ENCODE measurements around the gene TSPYL1. TPM values are rescaled to one million over a fixed set of nuclear protein-coding genes. Genes with fewer than 3 reads are reported as not detected.
"Not testable (repeated sequence)": the region's sequence is repeated elsewhere in the genome, so short reads cannot be mapped to it uniquely, and the experiment has no call there.

TSPYL1 gene
- total RNA-seq, 1 donor from 2014 or later: 71.8 TPM

- DNase-seq (ENCODE audit: low spot score): no peak
- ATAC-seq: peak; percentile 57
- intact Hi-C loops (cut with DNase I): no loop called here
These were observed 21.4 kb upstream of the TSPYL1 start for GRCh38 chr6:116301104-116301503.

- intact Hi-C loops (cut with DNase I): no loop called here
These were observed 20.8 kb upstream of the TSPYL1 start for GRCh38 chr6:116300566-116300965.

GRCh38 chr6:116298973-116299372 is 19.2 kb upstream of the TSPYL1 start:
- DNase-seq (ENCODE audit: low spot score) (no peak), ATAC-seq (no peak)
- intact Hi-C loops (cut with DNase I): no loop called here

More at GRCh38 chr6:116300566-116300965, 20.8 kb upstream of the TSPYL1 start:
- ATAC-seq: no peak
- DNase-seq (ENCODE audit: low spot score): no peak

- intact Hi-C loops (cut with DNase I): no loop called here
These were observed 18.5 kb upstream of the TSPYL1 start for GRCh38 chr6:116298273-116298672.

GRCh38 chr6:116292553-116292952 is 12.8 kb upstream of the TSPYL1 start:
- intact Hi-C loops (cut with DNase I): no loop called here
- DNase-seq (ENCODE audit: low spot score) (no peak), ATAC-seq (no peak)

More at GRCh38 chr6:116298273-116298672, 18.5 kb upstream of the TSPYL1 start:
- no peak for ATAC-seq
- DNase-seq (ENCODE audit: low spot score): no peak

- intact Hi-C loops (cut with DNase I): no loop called here
- DNase-seq (ENCODE audit: low spot score) (no peak), ATAC-seq (no peak)
These were observed 12.1 kb upstream of the TSPYL1 start for GRCh38 chr6:116291701-116292396.

- ATAC-seq (no peak), DNase-seq (ENCODE audit: low spot score) (no peak)
- intact Hi-C loops (cut with DNase I): no loop called here
These were observed 11.1 kb upstream of the TSPYL1 start for GRCh38 chr6:116290799-116291198.

- ATAC-seq: no peak
- DNase-seq (ENCODE audit: low spot score): no peak
- intact Hi-C loops (cut with DNase I): no loop called here
These were observed 10.1 kb upstream of the TSPYL1 start for GRCh38 chr6:116289876-116290275.

- intact Hi-C loops (cut with DNase I): no loop called here
- ATAC-seq: peak; percentile 79
- DNase-seq (ENCODE audit: low spot score): no peak
These were observed 8.1 kb upstream of the TSPYL1 start for GRCh38 chr6:116287689-116288282.

GRCh38 chr6:116286773-116287358 is 7.1 kb upstream of the TSPYL1 start:
- ATAC-seq (no peak), DNase-seq (ENCODE audit: low spot score) (no peak)
- intact Hi-C loops (cut with DNase I): no loop called here

GRCh38 chr6:116284984-116285383 is 5.3 kb upstream of the TSPYL1 start:
- DNase-seq (ENCODE audit: low spot score); intact Hi-C loops (cut with DNase I); ATAC-seq: not testable (repeated sequence)

- intact Hi-C loops (cut with DNase I): no loop called here
- no peak for DNase-seq (ENCODE audit: low spot score)
- no peak for ATAC-seq
These were observed 3.5 kb upstream of the TSPYL1 start for GRCh38 chr6:116283191-116283590.

- ATAC-seq: no peak
- intact Hi-C loops (cut with DNase I): no loop called here
- DNase-seq (ENCODE audit: low spot score): no peak
These were observed 3.0 kb upstream of the TSPYL1 start for GRCh38 chr6:116282698-116283097.

GRCh38 chr6:116280933-116281316 is 1.2 kb upstream of the TSPYL1 start:
- no peak for DNase-seq (ENCODE audit: low spot score)
- intact Hi-C loops (cut with DNase I): no loop called here
- no peak for ATAC-seq

- intact Hi-C loops (cut with DNase I): no loop called here
- DNase-seq (ENCODE audit: low spot score): no peak
- ATAC-seq: no peak
These were observed 617 bp upstream of the TSPYL1 start for GRCh38 chr6:116280161-116280932.

- intact Hi-C loops (cut with DNase I): loop anchor here (5.0 kb wide), 1 partner anchor 293 kb away; the partner anchor contains the start of gene RWDD1
- DNase-seq (ENCODE audit: low spot score): peak; percentile 72
These were observed 887 bp downstream of the TSPYL1 start for GRCh38 chr6:116278854-116279231.

GRCh38 chr6:116278481-116278829 is 1.3 kb downstream of the TSPYL1 start:
- intact Hi-C loops (cut with DNase I): loop anchor here (5.0 kb wide), 1 partner anchor 294 kb away; the partner anchor contains the start of gene RWDD1
- ATAC-seq (no peak), DNase-seq (ENCODE audit: low spot score) (no peak)

More at GRCh38 chr6:116278854-116279231, 887 bp downstream of the TSPYL1 start:
- peak; percentile 62 for ATAC-seq

GRCh38 chr6:116277124-116277523 is 2.6 kb downstream of the TSPYL1 start:
- intact Hi-C loops (cut with DNase I): loop anchor here (5.0 kb wide), 1 partner anchor 295 kb away; the partner anchor contains the start of gene RWDD1
- no peak for ATAC-seq
- no peak for DNase-seq (ENCODE audit: low spot score)

- no peak for ATAC-seq
- intact Hi-C loops (cut with DNase I): no loop called here
- no peak for DNase-seq (ENCODE audit: low spot score)
These were observed 8.5 kb downstream of the TSPYL1 start for GRCh38 chr6:116271149-116271708.

Data from sciatic nerve (tissue), 2 donors.